HG02571 (cell line): ENCODE data around the gene LGALS8.
"Not testable (repeated sequence)": the region's sequence is repeated elsewhere in the genome, so short reads cannot be mapped to it uniquely, and the experiment has no call there.

Experiments
- ATAC-seq: cut with Tn5 transposase; IDR thresholded peaks from one replicate; pipeline ENCODE4 v1.9.1; 2021; ENCODE audit warnings: mild to moderate bottlenecking, moderate library complexity; ENCODE audit not compliant: unreplicated experiment

Gene LGALS8

GRCh38 chr1:236536540-236536939 lies 12.8 kb downstream of the LGALS8 start:
- no peak for ATAC-seq

- ATAC-seq, result no peak
Measured at GRCh38 chr1:236540813-236541465, 17.2 kb downstream of the LGALS8 start.

GRCh38 chr1:236541710-236542109 lies 17.9 kb downstream of the LGALS8 start:
- no peak for ATAC-seq

- no peak for ATAC-seq
Measured at GRCh38 chr1:236543065-236543669, 19.4 kb downstream of the LGALS8 start.

GRCh38 chr1:236545621-236546169 lies 21.9 kb downstream of the LGALS8 start:
- ATAC-seq, result no peak

GRCh38 chr1:236548452-236548851 lies 24.7 kb downstream of the LGALS8 start:
- ATAC-seq, result no peak

GRCh38 chr1:236550961-236551851 lies 27.4 kb downstream of the LGALS8 start:
- no peak for ATAC-seq

GRCh38 chr1:236552096-236552495 lies 28.3 kb downstream of the LGALS8 start:
- no peak for ATAC-seq

GRCh38 chr1:236552901-236553300 lies 29.1 kb downstream of the LGALS8 start:
- ATAC-seq, result no peak

GRCh38 chr1:236553370-236553769 lies 29.6 kb downstream of the LGALS8 start:
- ATAC-seq, result no peak

- ATAC-seq, result no peak
Measured at GRCh38 chr1:236556606-236557005, 32.8 kb downstream of the LGALS8 start.

GRCh38 chr1:236558081-236558480 lies 34.3 kb downstream of the LGALS8 start:
- no peak for ATAC-seq

- ATAC-seq, result no peak
Measured at GRCh38 chr1:236558846-236559245, 35.1 kb downstream of the LGALS8 start.

- no peak for ATAC-seq
Measured at GRCh38 chr1:236560213-236560771, 36.5 kb downstream of the LGALS8 start.

- ATAC-seq, result no peak
Measured at GRCh38 chr1:236561976-236562375, 38.2 kb downstream of the LGALS8 start.

- ATAC-seq, result no peak
Measured at GRCh38 chr1:236565530-236565929, 41.7 kb downstream of the LGALS8 start.

- no peak for ATAC-seq
Measured at GRCh38 chr1:236568285-236568894, 44.6 kb downstream of the LGALS8 start.

GRCh38 chr1:236575523-236575922 lies 51.7 kb downstream of the LGALS8 start:
- ATAC-seq, result no peak

GRCh38 chr1:236576004-236576403 lies 52.2 kb downstream of the LGALS8 start:
- no peak for ATAC-seq

GRCh38 chr1:236577041-236577440 lies 53.3 kb downstream of the LGALS8 start:
- not testable (repeated sequence) for ATAC-seq

- ATAC-seq, result no peak
Measured at GRCh38 chr1:236578661-236579060, 54.9 kb downstream of the LGALS8 start.
